BLaER1 treated with 17β-estradiol and CSF1 and Interleukin-3, amounts not matched to agents 10 nM and 100 nM (cell line): ENCODE measurements around the gene EPHX1.

Experiments used
- H3K27ac ChIP-seq, 11 experiments: shearing (Covaris generic); formaldehyde crosslinking; 2 replicates each; pipeline ENCODE4 v1.8.1; 2022
- H3K27me3 ChIP-seq, 11 experiments: shearing (Covaris generic); formaldehyde crosslinking; 2 replicates each; pipeline ENCODE4 v1.8.1; 2022
- H3K36me3 ChIP-seq, 11 experiments: shearing (Covaris generic); formaldehyde crosslinking; 2 replicates each; pipeline ENCODE4 v1.8.1; 2022
- H3K4me1 ChIP-seq, 10 experiments: shearing (Covaris generic); formaldehyde crosslinking; 2 replicates each; pipeline ENCODE4 v1.8.1; 2022
- H3K4me2 ChIP-seq, 11 experiments: shearing (Covaris generic); formaldehyde crosslinking; 2 replicates each; pipeline ENCODE4 v1.8.1; 2022
- H3K4me3 ChIP-seq, 10 experiments: shearing (Covaris generic); formaldehyde crosslinking; 2 replicates each; pipeline ENCODE4 v1.8.1; 2022
- H3K9ac ChIP-seq, 11 experiments: shearing (Covaris generic); formaldehyde crosslinking; 2 replicates each; pipeline ENCODE4 v1.8.1; 2022
- H3K9me3 ChIP-seq, 11 experiments: shearing (Covaris generic); formaldehyde crosslinking; replicated peaks in 1 of 11; 2 replicates each; pipeline ENCODE4 v1.8.1; 2022
- H4K20me1 ChIP-seq, 11 experiments: shearing (Covaris generic); formaldehyde crosslinking; 2 replicates each; pipeline ENCODE4 v1.8.1; 2022
- Cebpa-rat ChIP-seq, 11 experiments: shearing (Covaris generic); IDR thresholded peaks; 2 replicates each; pipeline ENCODE4 v1.8.1; 2022

EPHX1 gene

GRCh38 chr1:225853441-225853840 lies 43.5 kb downstream of the EPHX1 start:
- H3K9me3 ChIP-seq, result peaks cover 0 to 14% (median 10%) of the 10 kb centered on the region in 11 experiments; a peak in 14 of 22 replicates
- H3K36me3 ChIP-seq, result peaks cover 23 to 70% (median 44%) of the 10 kb centered on the region in 11 experiments; a peak in 21 of 22 replicates
- no peak overlapping the region for H3K4me3 ChIP-seq
- 0 out of 22 replicates have a peak overlapping the region, but pooled peaks of 1 of the 11 experiments have one; percentile 27 for H3K9ac ChIP-seq
- peaks cover 62 to 96% (median 89%) of the 10 kb centered on the region in 10 experiments for H3K4me1 ChIP-seq
- TF ChIP-seq Cebpa-rat (IDR thresholded peaks at IDR 0.05), result no peak
- peak overlapping the region; percentile 60 to 88 (median 75) for H3K4me2 ChIP-seq
- H4K20me1 ChIP-seq, result peaks cover 0 to 5% (median 0%) of the 10 kb centered on the region in 11 experiments; a peak in 3 of 22 replicates
- no peaks in the 10 kb centered on the region for H3K27me3 ChIP-seq
- peak overlapping the region in 2 of 11 experiments; percentile 64 to 70; a peak in 2 of 22 replicates for H3K27ac ChIP-seq

GRCh38 chr1:225855503-225856300 lies 45.8 kb downstream of the EPHX1 start:
- Histone ChIP-seq H3K9ac (peak overlapping the region; percentile 34 to 77 (median 70)), H3K4me3 (peak overlapping the region in 8 of 10 experiments; percentile 8 to 44 (median 32); a peak in 12 of 20 replicates), H4K20me1 (no peaks in the 10 kb centered on the region; a peak in 1 of 22 replicates), H3K27ac (peak overlapping the region in 10 of 11 experiments; percentile 40 to 84 (median 80); a peak in 20 of 22 replicates), H3K27me3 (no peaks in the 10 kb centered on the region), H3K4me2 (peak overlapping the region; percentile 64 to 86 (median 80)), H3K4me1 (peaks cover 44 to 78% (median 67%) of the 10 kb centered on the region in 10 experiments), H3K9me3 (peaks cover 0 to 7% (median 5%) of the 10 kb centered on the region in 11 experiments; a peak in 14 of 22 replicates), H3K36me3 (peaks cover 30 to 81% (median 53%) of the 10 kb centered on the region in 11 experiments)
- TF ChIP-seq Cebpa-rat (IDR thresholded peaks at IDR 0.05), result no peak

DNA sequence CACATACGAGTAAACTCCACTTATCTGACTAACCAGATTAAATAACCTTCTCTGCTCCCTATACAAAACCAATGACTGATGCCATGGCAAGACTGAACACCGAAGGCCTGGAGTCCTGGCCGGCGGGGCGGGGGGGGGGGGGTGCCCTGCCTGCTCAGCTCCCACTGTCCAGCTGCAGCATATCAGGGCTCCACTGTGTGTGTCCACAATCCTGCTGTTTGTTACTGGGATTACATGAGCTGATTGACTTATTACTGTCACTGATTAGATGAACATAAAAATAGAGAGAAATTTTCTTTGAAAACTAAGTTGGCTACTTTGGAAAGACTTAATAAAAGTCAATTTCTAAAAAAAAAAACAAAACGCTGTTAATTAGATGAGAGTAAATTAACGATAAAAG lies 47.3 kb downstream of the EPHX1 start:
- Histone ChIP-seq H3K4me2 (peak overlapping the region in 9 of 11 experiments; percentile 64 to 86 (median 82); a peak in 16 of 22 replicates), H4K20me1 (no peaks in the 10 kb centered on the region; a peak in 1 of 22 replicates), H3K4me3 (no peak overlapping the region), H3K9ac (peak overlapping the region in 3 of 11 experiments; percentile 70 to 76 (median 74); a peak in 2 of 22 replicates), H3K36me3 (peaks cover 40 to 86% (median 63%) of the 10 kb centered on the region in 11 experiments), H3K4me1 (peaks cover 34 to 72% (median 60%) of the 10 kb centered on the region in 10 experiments), H3K9me3 (no peaks in the 10 kb centered on the region), H3K27me3 (no peaks in the 10 kb centered on the region), H3K27ac (peak overlapping the region in 4 of 11 experiments; percentile 77 to 84 (median 80); a peak in 7 of 22 replicates)
- no peak for TF ChIP-seq Cebpa-rat (IDR thresholded peaks at IDR 0.05)

DNA sequence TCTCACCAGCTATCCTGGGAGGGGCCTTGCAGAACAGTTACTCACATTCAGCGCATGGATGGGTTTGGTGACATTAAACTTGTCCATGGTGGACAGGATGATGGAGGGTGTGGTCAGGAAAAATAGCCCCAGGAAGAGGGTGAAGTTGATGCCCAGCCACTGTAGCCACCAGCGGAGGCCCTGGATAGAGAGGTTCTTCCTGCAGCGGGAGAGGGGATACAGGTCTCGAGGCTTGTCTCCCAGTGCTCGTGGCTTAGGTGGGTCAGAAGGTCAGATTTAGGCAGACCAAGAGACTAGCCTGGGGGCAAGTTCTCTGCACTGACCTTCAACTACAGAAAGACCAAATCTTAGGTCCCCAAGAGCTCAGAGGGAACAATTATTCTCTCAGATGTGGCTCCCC lies 49.2 kb downstream of the EPHX1 start:
- Histone ChIP-seq H3K9ac (no peak overlapping the region), H3K27ac (no peak overlapping the region), H3K4me3 (no peak overlapping the region), H3K4me1 (peaks cover 21 to 72% (median 59%) of the 10 kb centered on the region in 10 experiments), H3K27me3 (no peaks in the 10 kb centered on the region), H3K9me3 (no peaks in the 10 kb centered on the region), H3K36me3 (peaks cover 37 to 88% (median 64%) of the 10 kb centered on the region in 11 experiments), H3K4me2 (no peak overlapping the region), H4K20me1 (no peaks in the 10 kb centered on the region; a peak in 2 of 22 replicates)
- TF ChIP-seq Cebpa-rat (IDR thresholded peaks at IDR 0.05), result no peak

GRCh38 chr1:225860107-225860506 lies 50.2 kb downstream of the EPHX1 start:
- H3K4me1 ChIP-seq, result peaks cover 26 to 72% (median 59%) of the 10 kb centered on the region in 10 experiments

GRCh38 chr1:225860876-225861441 lies 51.0 kb downstream of the EPHX1 start:
- H3K4me3 ChIP-seq, result no peak overlapping the region
- peaks cover 0 to 14% (median 0%) of the 10 kb centered on the region in 11 experiments; a peak in 5 of 22 replicates for H4K20me1 ChIP-seq
- H3K27ac ChIP-seq, result peak overlapping the region in 2 of 11 experiments; percentile 27 to 38; a peak in 2 of 22 replicates
- H3K9me3 ChIP-seq, result no peaks in the 10 kb centered on the region
- no peaks in the 10 kb centered on the region for H3K27me3 ChIP-seq
- no peak overlapping the region for H3K4me2 ChIP-seq
- no peak overlapping the region for H3K9ac ChIP-seq
- peaks cover 36 to 90% (median 69%) of the 10 kb centered on the region in 11 experiments for H3K36me3 ChIP-seq
- H3K4me1 ChIP-seq, result peaks cover 26 to 72% (median 59%) of the 10 kb centered on the region in 10 experiments
- no peak for TF ChIP-seq Cebpa-rat (IDR thresholded peaks at IDR 0.05)

More at GRCh38 chr1:225860107-225860506, 50.2 kb downstream of the EPHX1 start:
- Histone ChIP-seq H3K27me3 (no peaks in the 10 kb centered on the region), H3K4me3 (no peak overlapping the region), H4K20me1 (peaks cover 0 to 5% (median 0%) of the 10 kb centered on the region in 11 experiments; a peak in 5 of 22 replicates), H3K4me2 (no peak overlapping the region), H3K27ac (no peak overlapping the region), H3K9ac (no peak overlapping the region), H3K9me3 (no peaks in the 10 kb centered on the region), H3K36me3 (peaks cover 35 to 88% (median 64%) of the 10 kb centered on the region in 11 experiments)
- TF ChIP-seq Cebpa-rat (IDR thresholded peaks at IDR 0.05), result no peak

GRCh38 chr1:225861834-225862580 lies 52.1 kb downstream of the EPHX1 start:
- Histone ChIP-seq H3K9me3 (no peaks in the 10 kb centered on the region), H3K9ac (no peak overlapping the region; a peak in 1 of 22 replicates), H3K36me3 (peaks cover 41 to 89% (median 67%) of the 10 kb centered on the region in 11 experiments), H3K27ac (peak overlapping the region in 4 of 11 experiments; percentile 7 to 40 (median 32); a peak in 5 of 22 replicates), H3K4me3 (no peak overlapping the region), H3K27me3 (no peaks in the 10 kb centered on the region), H3K4me2 (peak overlapping the region in 4 of 11 experiments; percentile 8 to 59 (median 24); a peak in 2 of 22 replicates), H3K4me1 (peaks cover 28 to 72% (median 59%) of the 10 kb centered on the region in 10 experiments), H4K20me1 (peaks cover 0 to 24% (median 0%) of the 10 kb centered on the region in 11 experiments; a peak in 8 of 22 replicates)
- TF ChIP-seq Cebpa-rat (IDR thresholded peaks at IDR 0.05), result no peak

- TF ChIP-seq Cebpa-rat (IDR thresholded peaks at IDR 0.05), result no peak
- Histone ChIP-seq H3K27me3 (no peaks in the 10 kb centered on the region), H3K9me3 (no peaks in the 10 kb centered on the region), H3K9ac (no peak overlapping the region), H3K4me3 (no peak overlapping the region), H4K20me1 (peaks cover 0 to 26% (median 0%) of the 10 kb centered on the region in 11 experiments; a peak in 8 of 22 replicates), H3K27ac (peak overlapping the region in 2 of 11 experiments; percentile 27 to 40; a peak in 4 of 22 replicates), H3K4me1 (peaks cover 33 to 73% (median 61%) of the 10 kb centered on the region in 10 experiments), H3K36me3 (peaks cover 47 to 90% (median 70%) of the 10 kb centered on the region in 11 experiments), H3K4me2 (peak overlapping the region in 5 of 11 experiments; percentile 0 to 59 (median 40); a peak in 4 of 22 replicates)
These were observed 52.6 kb downstream of the EPHX1 start for GRCh38 chr1:225862581-225862950.
